ENCODE measurements around the gene HDAC7.
A peak's percentile ranks its signal among the peaks of the same experiment; 100 is the strongest.

The HDAC7 gene

GRCh38 chr12:47819896-47820630, at the start of gene HDAC7:
Gene HDAC7, minus strand, starts transcription at chr12:47819903. Its CDS starts 118 bp downstream, at chr12:47819785.
- DNase-seq (ENCODE audit: low read depth in 1 of 2, low spot score in 1 of 2): peak; percentile 49 to 68

GRCh38 chr12:47868552-47869031, 48.9 kb upstream of the HDAC7 start:
- no peak for DNase-seq (ENCODE audit: low read depth in 1 of 2, low spot score in 1 of 2)

DNA sequence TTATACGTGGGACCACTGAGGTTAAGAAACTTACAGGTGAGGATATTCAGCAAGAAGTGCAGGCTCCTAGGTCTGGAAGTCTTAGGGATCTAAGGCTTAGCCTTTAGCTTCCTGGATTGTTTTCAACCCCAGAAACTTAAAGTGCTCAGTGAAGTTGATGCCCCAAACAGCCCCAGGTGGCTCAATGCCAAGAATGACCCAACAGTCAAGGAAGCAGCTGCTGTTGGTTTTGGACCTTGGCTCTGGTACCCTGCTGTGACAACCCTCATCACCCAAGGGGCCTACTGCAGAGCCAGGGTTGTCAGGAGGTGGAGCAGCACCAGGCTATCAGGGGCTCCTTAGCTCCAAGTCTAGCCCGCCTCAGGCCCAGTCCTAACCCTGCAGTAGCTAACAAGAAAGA, 48.3 kb upstream of the HDAC7 start:
- DNase-seq (ENCODE audit: low read depth in 1 of 2, low spot score in 1 of 2): no peak

GRCh38 chr12:47867495-47867941, 47.8 kb upstream of the HDAC7 start:
- DNase-seq (ENCODE audit: low read depth in 1 of 2, low spot score in 1 of 2): no peak

DNA sequence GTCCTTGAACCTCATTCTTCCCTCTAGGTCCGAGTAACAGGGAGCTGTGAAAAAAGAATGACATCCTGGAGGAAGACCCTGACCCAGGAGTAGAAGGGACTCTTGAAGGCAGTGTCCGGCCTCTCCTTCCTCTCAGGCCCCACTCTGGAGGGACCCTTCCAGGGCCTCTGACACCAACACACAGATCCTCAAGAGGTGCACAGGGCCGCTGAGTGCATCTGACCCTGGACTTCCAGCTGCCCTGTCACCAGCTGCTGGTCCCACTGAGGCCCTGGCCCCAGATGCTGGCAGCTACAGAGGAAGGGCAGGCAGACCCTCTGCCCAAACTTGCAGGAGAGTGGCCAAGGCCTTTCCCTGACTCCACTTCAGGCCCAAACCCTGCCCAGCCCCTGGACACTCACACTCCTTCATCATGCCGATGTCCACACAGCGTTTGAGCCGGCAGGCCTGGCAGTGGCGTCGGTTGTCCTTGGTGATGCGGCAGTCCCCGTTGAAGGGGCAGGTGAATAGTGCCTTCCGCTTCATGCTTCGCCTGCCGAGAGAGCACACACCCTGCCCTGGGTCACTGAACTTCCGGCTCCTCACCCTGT, 45.0 kb upstream of the HDAC7 start:
- no peak for DNase-seq (ENCODE audit: low read depth in 1 of 2, low spot score in 1 of 2)

DNA sequence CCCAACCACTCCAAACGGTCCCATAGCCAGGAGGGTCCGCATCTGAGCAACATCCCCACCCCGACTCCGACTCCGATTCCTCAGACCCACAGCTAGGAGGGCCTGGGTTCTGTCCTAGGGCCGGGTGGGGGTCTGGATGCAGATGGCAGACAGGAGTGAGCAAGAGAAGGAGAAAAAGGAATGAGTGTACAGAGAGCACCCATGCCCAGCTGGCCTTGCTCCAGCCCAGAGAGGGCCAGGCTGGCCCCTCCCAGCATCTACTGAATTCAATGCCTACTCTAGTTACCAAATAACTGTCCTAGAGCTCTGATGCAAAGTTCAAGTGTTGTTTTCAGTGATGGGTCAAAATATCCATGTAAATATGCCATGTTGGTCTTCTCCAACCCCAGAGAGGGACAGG, 44.3 kb upstream of the HDAC7 start:
- no peak for DNase-seq (ENCODE audit: low read depth in 1 of 2, low spot score in 1 of 2)

DNA sequence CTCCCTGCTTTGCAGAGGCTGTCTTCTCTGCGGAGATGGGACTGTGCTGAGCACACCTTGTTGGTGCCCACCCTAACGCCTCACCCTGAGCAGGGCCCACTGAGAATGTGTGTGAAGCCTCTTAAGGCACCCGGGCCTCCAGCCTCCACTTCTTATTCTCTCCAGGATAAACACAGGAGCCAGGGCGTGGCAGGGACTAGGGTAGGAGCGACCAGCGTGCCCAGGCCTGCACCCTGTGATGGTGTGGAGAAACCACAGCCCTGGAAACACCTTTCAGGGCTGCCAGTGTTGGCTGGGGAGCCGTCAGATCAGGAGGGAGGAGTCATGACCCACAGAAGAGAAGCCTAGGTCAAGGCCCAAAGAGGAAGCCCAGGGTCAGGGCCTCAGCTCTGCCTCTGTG, 43.8 kb upstream of the HDAC7 start:
- no peak for DNase-seq (ENCODE audit: low read depth in 1 of 2, low spot score in 1 of 2)

- no peak for DNase-seq (ENCODE audit: low read depth in 1 of 2, low spot score in 1 of 2)
These were observed 43.2 kb upstream of the HDAC7 start for GRCh38 chr12:47862881-47863280.

- DNase-seq (ENCODE audit: low read depth in 1 of 2, low spot score in 1 of 2): no peak
These were observed 42.6 kb upstream of the HDAC7 start for GRCh38 chr12:47862167-47862750.

DNA sequence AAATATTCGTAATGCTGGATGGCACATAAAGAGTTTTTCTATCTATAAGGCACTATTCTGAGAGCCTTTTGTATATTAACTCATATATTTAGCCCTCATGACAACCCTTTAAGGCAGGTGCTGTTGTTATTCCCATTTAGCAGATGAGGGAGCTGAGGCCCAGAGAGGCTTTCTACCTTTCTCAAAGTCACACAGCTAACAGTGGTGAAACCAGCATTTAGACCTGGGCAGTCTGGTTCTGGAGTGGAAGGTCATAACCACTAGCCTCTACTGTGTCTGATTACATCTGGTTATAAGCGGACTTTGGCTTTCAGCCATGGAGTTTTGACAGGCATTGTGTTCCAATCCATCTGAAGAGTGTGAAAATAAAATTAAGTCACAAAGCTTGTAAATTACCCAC, 41.2 kb upstream of the HDAC7 start:
- DNase-seq (ENCODE audit: low read depth in 1 of 2, low spot score in 1 of 2): no peak

- DNase-seq (ENCODE audit: low read depth in 1 of 2, low spot score in 1 of 2): peak in 1 of 2 donors; percentile 38
These were observed 40.7 kb upstream of the HDAC7 start for GRCh38 chr12:47860279-47860841.

GRCh38 chr12:47858511-47859266, 39.0 kb upstream of the HDAC7 start:
- no peak for DNase-seq (ENCODE audit: low read depth in 1 of 2, low spot score in 1 of 2)

GRCh38 chr12:47856721-47857575, 37.2 kb upstream of the HDAC7 start:
- DNase-seq (ENCODE audit: low read depth in 1 of 2, low spot score in 1 of 2): no peak

DNA sequence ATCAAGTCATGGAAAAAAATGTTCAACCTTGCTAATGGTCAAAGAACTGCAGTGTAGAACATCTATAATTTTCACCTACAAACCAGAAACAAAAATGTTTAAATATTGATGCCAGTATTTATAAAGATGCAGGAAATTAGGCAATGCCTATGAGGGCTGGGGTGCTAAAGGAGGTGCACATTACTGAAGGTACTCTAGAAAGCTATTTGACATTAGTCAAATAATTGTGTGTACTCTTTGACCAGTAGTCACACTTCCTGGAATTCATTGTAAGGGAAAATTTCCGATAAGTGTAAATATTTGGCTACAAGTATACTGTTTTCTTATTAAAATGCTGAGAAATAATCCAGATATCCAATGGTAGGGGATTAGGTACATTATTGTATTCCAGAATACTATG, 36.4 kb upstream of the HDAC7 start:
- DNase-seq (ENCODE audit: low read depth in 1 of 2, low spot score in 1 of 2): no peak

DNA sequence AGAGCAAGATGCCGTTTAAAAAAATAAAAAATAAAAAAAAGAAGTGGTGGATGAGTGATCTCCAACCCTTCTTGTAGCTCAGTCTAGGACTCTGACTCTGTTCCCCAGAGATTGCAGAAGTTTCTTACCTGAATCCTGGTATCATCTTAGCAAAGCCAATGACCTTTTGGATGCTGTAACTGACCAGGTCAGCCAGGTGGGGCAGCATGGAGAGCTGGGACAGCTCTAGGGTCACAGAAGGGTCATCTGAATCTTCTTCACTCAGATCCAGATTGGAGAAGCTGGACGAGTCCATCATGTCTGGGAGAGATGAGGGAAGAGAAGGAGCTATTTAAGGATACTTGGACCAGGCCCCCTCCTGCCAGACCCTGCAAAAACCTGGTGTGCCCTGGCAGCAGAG, 35.8 kb upstream of the HDAC7 start:
- DNase-seq (ENCODE audit: low read depth in 1 of 2, low spot score in 1 of 2): no peak

DNA sequence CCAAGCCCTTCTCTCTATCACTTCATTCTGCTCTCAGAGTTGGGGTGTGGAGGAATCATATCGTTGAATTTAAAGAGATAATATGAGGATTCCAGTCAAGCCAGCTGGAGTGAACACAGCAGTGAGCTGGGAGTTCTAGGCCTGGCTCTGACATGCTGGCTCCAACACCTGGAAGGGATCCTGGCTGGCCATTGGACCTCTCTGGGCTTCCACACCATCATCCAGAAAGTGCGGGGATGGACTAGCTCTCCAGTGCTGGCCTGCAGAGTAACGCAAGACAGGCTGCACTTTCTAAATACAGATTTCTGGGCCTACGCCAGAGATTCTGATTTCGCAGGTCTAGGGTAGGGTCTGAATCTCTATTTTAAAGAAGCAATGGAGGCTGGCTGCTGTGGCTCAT, 34.8 kb upstream of the HDAC7 start:
- no peak for DNase-seq (ENCODE audit: low read depth in 1 of 2, low spot score in 1 of 2)

GRCh38 chr12:47852096-47852571, 32.4 kb upstream of the HDAC7 start:
- DNase-seq (ENCODE audit: low read depth in 1 of 2, low spot score in 1 of 2): no peak

DNA sequence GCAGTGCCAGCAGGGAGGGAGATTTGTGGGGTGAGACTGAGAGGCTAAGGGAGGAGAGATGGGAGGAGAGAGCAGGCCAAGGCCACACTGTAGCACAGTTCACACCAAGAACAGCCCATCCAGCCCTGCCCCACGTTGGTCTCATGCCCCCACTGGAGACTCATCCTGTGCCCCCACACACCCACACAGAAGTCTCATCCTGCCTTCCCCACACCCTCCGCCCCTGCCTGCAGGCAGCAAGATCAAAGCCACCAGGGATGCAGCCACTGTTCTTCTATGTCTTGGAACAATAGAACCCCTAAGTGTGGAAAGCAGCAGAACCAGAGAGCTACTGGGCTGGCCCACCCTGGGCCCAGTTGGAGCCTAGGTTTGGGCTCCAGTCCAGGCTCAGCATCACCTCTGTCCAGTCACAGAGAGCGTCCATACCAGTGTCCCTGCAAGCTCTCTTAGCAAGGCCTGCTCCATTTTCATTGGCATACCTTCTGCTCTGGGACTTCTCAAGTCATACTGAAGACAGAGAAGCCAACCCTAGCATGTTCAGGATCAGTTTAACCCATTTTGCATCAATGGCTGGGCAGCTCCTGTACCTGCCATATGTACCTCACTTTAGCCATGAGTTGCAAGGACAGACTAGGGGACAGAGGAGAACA, 31.7 kb upstream of the HDAC7 start:
- no peak for DNase-seq (ENCODE audit: low read depth in 1 of 2, low spot score in 1 of 2)

DNA sequence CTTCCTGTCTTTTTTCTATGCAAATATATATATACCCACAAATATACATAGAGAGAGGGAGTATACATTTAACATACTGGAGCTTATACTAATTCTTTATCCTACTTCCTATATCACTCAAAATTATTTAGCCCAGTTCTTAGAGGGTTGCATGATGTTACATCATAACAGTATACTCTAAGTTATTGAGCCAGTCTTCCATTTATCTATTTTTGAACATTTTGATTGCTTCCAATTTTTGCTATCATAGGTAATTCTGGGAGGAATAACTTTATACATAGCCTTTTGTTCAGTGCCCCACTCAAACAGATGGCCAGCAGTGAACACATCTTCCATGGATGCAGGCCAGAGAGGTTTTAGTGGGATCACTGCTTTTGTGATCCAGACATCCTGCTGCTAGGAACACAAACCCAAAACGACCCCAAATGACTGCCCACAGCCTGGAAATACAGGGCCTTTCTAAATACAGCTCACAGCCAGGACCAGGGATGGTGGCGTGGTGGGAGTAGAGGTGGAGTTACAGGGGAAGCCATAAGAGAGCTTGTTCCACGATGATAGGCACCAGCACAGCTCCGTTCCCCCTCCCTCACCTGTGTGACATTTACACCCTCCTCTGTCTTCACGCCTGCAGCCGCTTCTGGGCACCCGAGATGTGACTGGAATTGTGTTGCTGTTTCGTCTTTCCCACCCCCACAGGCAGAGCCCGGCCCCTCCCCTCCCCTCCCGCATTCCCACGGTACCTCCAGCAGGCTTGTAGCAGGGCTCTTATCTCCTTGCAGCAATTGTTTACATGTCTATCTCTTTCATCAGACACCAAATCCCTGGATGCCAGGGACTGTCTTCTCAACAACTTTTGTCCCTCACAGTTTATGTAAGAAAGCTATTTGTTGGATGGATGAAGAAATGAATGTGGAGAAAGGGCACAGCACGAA, 30.7 kb upstream of the HDAC7 start:
- DNase-seq (ENCODE audit: low read depth in 1 of 2, low spot score in 1 of 2): no peak
